OCI-LY1 (cell line): ENCODE data around the gene LASP1NB.
"Not testable (repeated sequence)": the region's sequence is repeated elsewhere in the genome, so short reads cannot be mapped to it uniquely, and the experiment has no call there.

Source experiments
- H2AFZ ChIP-seq: fragments of 200-600 bp; sonication (generic), shearing (Covaris generic); 2 replicates; pipeline ENCODE4 v1.6.0; 2014; ENCODE audit warnings: antibody characterized with exemption, mild to moderate bottlenecking, low read length
- H3F3A ChIP-seq: fragments of 200-600 bp; sonication (generic), shearing (Covaris generic); 2 replicates; pipeline ENCODE4 v1.6.0; 2014; ENCODE audit warnings: mild to moderate bottlenecking, antibody characterized with exemption, low read length, moderate library complexity; ENCODE audit not compliant: insufficient read depth
- H3K27ac ChIP-seq: fragments of 200-600 bp; sonication (generic); 2 replicates; pipeline ENCODE4 v1.5.1; 2014; ENCODE audit warnings: low read length, mixed run types, mild to moderate bottlenecking, low read depth; ENCODE audit not compliant: poor library complexity, severe bottlenecking
- H3K27me3 ChIP-seq: fragments of 200-600 bp; sonication (generic); 2 replicates; pipeline ENCODE4 v1.6.0; 2014; ENCODE audit warnings: antibody characterized with exemption, mild to moderate bottlenecking, low read length, moderate library complexity; ENCODE audit not compliant: insufficient read depth
- H3K36me3 ChIP-seq: fragments of 200-600 bp; sonication (generic); 2 replicates; pipeline ENCODE4 v1.6.1; 2014; ENCODE audit warnings: mild to moderate bottlenecking, antibody characterized with exemption, low read length, moderate library complexity, mixed read lengths; ENCODE audit not compliant: insufficient read depth
- H3K4me1 ChIP-seq: fragments of 200-600 bp; sonication (generic); 2 replicates; pipeline ENCODE4 v1.5.1; 2014; ENCODE audit warnings: mild to moderate bottlenecking, low read length, moderate library complexity; ENCODE audit not compliant: insufficient read depth, severe bottlenecking
- H3K4me2 ChIP-seq: fragments of 200-600 bp; sonication (generic), shearing (Covaris generic); 2 replicates; pipeline ENCODE4 v1.6.1; 2014; ENCODE audit warnings: low read length
- H3K4me3 ChIP-seq: fragments of 200-600 bp; sonication (generic); 2 replicates; pipeline ENCODE4 v1.5.1; 2014; ENCODE audit warnings: low read length, low read depth, mild to moderate bottlenecking, mixed read lengths; ENCODE audit not compliant: poor library complexity, severe bottlenecking
- H3K79me2 ChIP-seq: fragments of 200-600 bp; shearing (Covaris generic); 2 replicates; pipeline ENCODE4 v1.6.1; 2016; ENCODE audit warnings: mixed run types, low read length, mixed read lengths; ENCODE audit not compliant: insufficient read depth
- H3K9ac ChIP-seq: fragments of 200-600 bp; sonication (generic), shearing (Covaris generic); 2 replicates; pipeline ENCODE4 v1.6.1; 2014; ENCODE audit warnings: mild to moderate bottlenecking, low read length, mixed read lengths
- H3K9me2 ChIP-seq: fragments of 200-600 bp; sonication (generic), shearing (Covaris generic); 2 replicates; pipeline ENCODE4 v1.6.1; 2014; ENCODE audit warnings: low read depth, mild to moderate bottlenecking, low read length, mixed read lengths
- H3K9me3 ChIP-seq: fragments of 200-600 bp; shearing (Covaris generic); 2 replicates; pipeline ENCODE4 v1.6.1; 2014; ENCODE audit warnings: low read length, mixed read lengths
- H4K20me1 ChIP-seq: fragments of 200-600 bp; sonication (generic), shearing (Covaris generic); 2 replicates; pipeline ENCODE4 v1.6.0; 2016; ENCODE audit warnings: mild to moderate bottlenecking, low read length; ENCODE audit not compliant: insufficient read depth
- EZH2 ChIP-seq: fragments of 200-600 bp; sonication (generic), shearing (Covaris generic); IDR thresholded peaks from 2 replicates; pipeline ENCODE4 v1.8.0; 2017; ENCODE audit warnings: borderline replicate concordance, mixed run types, mild to moderate bottlenecking, antibody characterized with exemption, low read length, moderate library complexity, mixed read lengths
- TF ChIP-seq, protein P1 (sequence below): fragments of 200-600 bp; sonication (generic), shearing (Covaris generic); IDR thresholded peaks from 2 replicates; pipeline ENCODE4 v1.5.1; 2017; ENCODE audit warnings: mild to moderate bottlenecking, antibody characterized with exemption, low read length, moderate library complexity, mixed read lengths

LASP1NB gene

GRCh38 chr17:38908676-38909181 is 16.7 kb upstream of the LASP1NB start:
- peak overlapping the region; percentile 53 for H3K27ac ChIP-seq
- TF ChIP-seq EZH2, result no peak
- TF ChIP-seq, protein P1, sequence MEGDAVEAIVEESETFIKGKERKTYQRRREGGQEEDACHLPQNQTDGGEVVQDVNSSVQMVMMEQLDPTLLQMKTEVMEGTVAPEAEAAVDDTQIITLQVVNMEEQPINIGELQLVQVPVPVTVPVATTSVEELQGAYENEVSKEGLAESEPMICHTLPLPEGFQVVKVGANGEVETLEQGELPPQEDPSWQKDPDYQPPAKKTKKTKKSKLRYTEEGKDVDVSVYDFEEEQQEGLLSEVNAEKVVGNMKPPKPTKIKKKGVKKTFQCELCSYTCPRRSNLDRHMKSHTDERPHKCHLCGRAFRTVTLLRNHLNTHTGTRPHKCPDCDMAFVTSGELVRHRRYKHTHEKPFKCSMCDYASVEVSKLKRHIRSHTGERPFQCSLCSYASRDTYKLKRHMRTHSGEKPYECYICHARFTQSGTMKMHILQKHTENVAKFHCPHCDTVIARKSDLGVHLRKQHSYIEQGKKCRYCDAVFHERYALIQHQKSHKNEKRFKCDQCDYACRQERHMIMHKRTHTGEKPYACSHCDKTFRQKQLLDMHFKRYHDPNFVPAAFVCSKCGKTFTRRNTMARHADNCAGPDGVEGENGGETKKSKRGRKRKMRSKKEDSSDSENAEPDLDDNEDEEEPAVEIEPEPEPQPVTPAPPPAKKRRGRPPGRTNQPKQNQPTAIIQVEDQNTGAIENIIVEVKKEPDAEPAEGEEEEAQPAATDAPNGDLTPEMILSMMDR, result no peak
- peak overlapping the region; percentile 3; the same call in 1 of the 2 replicates for H3K4me2 ChIP-seq
- peak overlapping the region; percentile 6; the same call in 1 of the 2 replicates for H3K9ac ChIP-seq
- H3F3A ChIP-seq, result no peaks in the 10 kb centered on the region
- no peaks in the 10 kb centered on the region for H3K79me2 ChIP-seq
- no peaks in the 10 kb centered on the region for H3K27me3 ChIP-seq
- H3K9me3 ChIP-seq, result no peaks in the 10 kb centered on the region
- H2AFZ ChIP-seq, result no peak overlapping the region
- H3K4me3 ChIP-seq, result no peak overlapping the region
- H3K4me1 ChIP-seq, result peaks cover 40% of the 10 kb centered on the region
- no peaks in the 10 kb centered on the region for H4K20me1 ChIP-seq
- peaks cover 27% of the 10 kb centered on the region for H3K36me3 ChIP-seq
- no peaks in the 10 kb centered on the region for H3K9me2 ChIP-seq

DNA sequence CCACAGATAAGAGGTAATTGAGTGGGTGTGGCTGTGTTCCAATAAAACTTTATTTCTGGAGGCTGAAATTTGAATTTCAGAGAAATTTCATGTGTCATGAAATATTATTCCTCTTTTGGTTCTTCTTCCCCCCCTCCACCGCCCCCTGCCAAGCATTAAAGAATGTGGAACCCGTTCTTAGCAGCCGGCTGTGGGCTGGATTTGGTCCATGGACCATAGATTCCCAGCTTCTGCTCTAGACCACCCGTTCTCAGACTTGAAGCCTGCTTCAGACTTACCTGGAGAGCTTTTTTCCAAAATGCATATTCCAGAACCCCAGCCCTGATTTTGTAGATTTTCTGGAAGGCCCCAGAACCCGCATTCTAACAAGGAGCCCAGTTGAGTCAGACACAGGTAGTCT is 15.1 kb upstream of the LASP1NB start:
- no peaks in the 10 kb centered on the region for H3K79me2 ChIP-seq
- H4K20me1 ChIP-seq, result no peaks in the 10 kb centered on the region
- TF ChIP-seq EZH2, result no peak
- TF ChIP-seq, protein P1, result no peak

DNA sequence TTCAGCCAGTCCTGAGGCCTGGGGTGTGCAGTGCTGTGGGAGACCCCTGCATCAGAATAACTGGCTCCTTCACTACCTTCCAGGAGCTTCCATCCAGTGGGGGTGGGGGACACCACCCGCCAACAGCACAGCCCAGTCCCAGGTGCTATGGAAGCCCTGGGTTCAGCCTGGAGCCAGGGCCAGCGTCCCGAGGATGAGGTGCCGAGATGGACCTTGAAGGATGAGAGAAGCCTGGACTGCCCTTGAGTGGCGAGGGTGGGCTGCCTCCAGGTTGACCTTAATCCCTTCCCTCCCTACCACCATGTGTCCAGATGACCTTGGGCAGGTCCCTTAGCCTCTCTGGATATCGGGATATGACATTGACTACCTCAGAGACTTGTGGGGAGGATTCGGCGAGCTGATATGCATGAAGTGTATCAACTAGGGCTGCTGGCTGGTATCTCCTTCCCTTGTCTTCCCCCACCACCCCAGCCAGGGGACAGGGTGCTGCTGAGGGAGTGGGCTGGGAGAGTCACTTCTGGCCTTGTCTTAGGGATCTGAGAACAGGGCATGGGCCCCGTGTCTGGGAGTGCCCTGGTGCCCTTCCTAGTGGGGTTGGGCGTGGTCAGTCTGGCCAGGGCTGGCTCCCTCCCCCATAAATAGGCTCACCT is 14.2 kb upstream of the LASP1NB start:
- H3K4me3 ChIP-seq, result no peak overlapping the region
- no peak overlapping the region for H3K27ac ChIP-seq
- H3K4me1 ChIP-seq, result peaks cover 28% of the 10 kb centered on the region
- TF ChIP-seq, protein P1, result no peak
- no peak for TF ChIP-seq EZH2
- peaks cover 34% of the 10 kb centered on the region for H3K36me3 ChIP-seq
- H3K4me2 ChIP-seq, result no peak overlapping the region
- no peaks in the 10 kb centered on the region for H3K27me3 ChIP-seq
- H3K9me3 ChIP-seq, result no peaks in the 10 kb centered on the region
- H3K9me2 ChIP-seq, result no peaks in the 10 kb centered on the region
- H3F3A ChIP-seq, result no peaks in the 10 kb centered on the region
- no peak overlapping the region for H2AFZ ChIP-seq
- H3K9ac ChIP-seq, result no peak overlapping the region
- no peaks in the 10 kb centered on the region for H4K20me1 ChIP-seq
- no peaks in the 10 kb centered on the region for H3K79me2 ChIP-seq

More for the DNA sequence above, 15.1 kb upstream of the LASP1NB start:
- Histone ChIP-seq H3K4me1 (peaks cover 37% of the 10 kb centered on the region), H3F3A (no peaks in the 10 kb centered on the region), H3K4me3 (no peak overlapping the region), H3K9me3 (no peaks in the 10 kb centered on the region), H3K36me3 (peaks cover 27% of the 10 kb centered on the region), H3K27me3 (no peaks in the 10 kb centered on the region), H3K4me2 (no peak overlapping the region), H3K9me2 (no peaks in the 10 kb centered on the region), H3K27ac (no peak overlapping the region), H3K9ac (no peak overlapping the region), H2AFZ (no peak overlapping the region)

GRCh38 chr17:38911731-38912081 is 13.7 kb upstream of the LASP1NB start:
- not testable (repeated sequence) for H3K9me3 ChIP-seq, H3F3A ChIP-seq, H3K27me3 ChIP-seq, H4K20me1 ChIP-seq, H3K4me3 ChIP-seq, H3K9ac ChIP-seq, H3K4me2 ChIP-seq, H2AFZ ChIP-seq, H3K79me2 ChIP-seq, H3K27ac ChIP-seq, H3K9me2 ChIP-seq
- Histone ChIP-seq H3K4me1 (peaks cover 24% of the 10 kb centered on the region), H3K36me3 (peaks cover 34% of the 10 kb centered on the region)
